Mucosa of descending colon (tissue), 3 donors: ENCODE results near the gene VAV3. TPM values are rescaled to one million over a fixed set of nuclear protein-coding genes. Genes with fewer than 3 reads are reported as not detected.

Experiments used
- ATAC-seq: fragments of 200-7000 bp; cut with Tn5 transposase; one replicate; pipeline ENCODE4 v1.9.1; 2020; ENCODE audit warnings: mild to moderate bottlenecking, moderate library complexity
- DNase-seq, 3 donors: peaks; one replicate each; pipeline ENCODE4 v3.0.0-alpha.2; 2020
- H3K36me3 ChIP-seq: fragments of 200-600 bp; one replicate; pipeline ENCODE4 v1.8.0; 2021; ENCODE audit warnings: low read depth, mild to moderate bottlenecking
- H3K4me1 ChIP-seq: fragments of 200-600 bp; one replicate; pipeline ENCODE4 v1.8.0; 2021; ENCODE audit warnings: low read depth, mild to moderate bottlenecking
- H3K4me3 ChIP-seq: fragments of 200-600 bp; one replicate; pipeline ENCODE4 v1.8.0; 2021; ENCODE audit warnings: mild to moderate bottlenecking
- H3K9me3 ChIP-seq: fragments of 200-600 bp; one replicate; pipeline ENCODE4 v1.8.0; 2021; ENCODE audit warnings: mild to moderate bottlenecking
- CTCF ChIP-seq: fragments of 200-600 bp; IDR thresholded peaks from one replicate; pipeline ENCODE4 v1.8.0; 2022; ENCODE audit warnings: antibody characterized with exemption, mild to moderate bottlenecking
- intact Hi-C, 2 donors: fragments of 100-400 bp; cut with DNase I in 1 of 2; cut with micrococcal nuclease in 1 of 2; formaldehyde crosslinking; loops; one replicate each; pipeline versions ENCODE4 v1.11.0 to v1.11.1; 2022; cut with DNase I, micrococcal nuclease
- total RNA-seq, 3 donors: library from RNA; stranded (reverse); fragmentation: NEBNext Ultra II Directional in 2 of 3; extraction: Animal tissue kit (Norgen Biotek cat#: 25700) in 2 of 3; gene quantifications; one replicate each; pipeline versions ENCODE4 v1.2.1 to v1.2.4, GENCODE V29; 2021 to 2023
- donor health status: DM: no; HTN: no; CAD: no; lungs with moderate emphysema.
- donor health status: DM: no; HTN: no; CAD: no.
- donor health status: DM: no; HTN: yes; CAD: no.

VAV3 gene
- total RNA-seq, 3 donors from 2014 or later: 41.3 to 142 (median 101) TPM

- no peaks in the 10 kb centered on the region for H3K9me3 ChIP-seq
- H3K36me3 ChIP-seq: no peaks in the 10 kb centered on the region
- intact Hi-C loops: no loop called here
- TF ChIP-seq CTCF: no peak
- no peak for DNase-seq
- H3K4me1 ChIP-seq: peaks cover 33% of the 10 kb centered on the region
- H3K4me3 ChIP-seq: no peak overlapping the region
- ATAC-seq: no peak
These were observed 294.5 kb downstream of the VAV3 start for GRCh38 chr1:107670397-107671040.

- H3K36me3 ChIP-seq: no peaks in the 10 kb centered on the region
- H3K9me3 ChIP-seq: no peaks in the 10 kb centered on the region
- TF ChIP-seq CTCF: no peak
- DNase-seq: peak in 2 of 3 donors; percentile 71 to 81
- no peak overlapping the region for H3K4me3 ChIP-seq
- H3K4me1 ChIP-seq: peaks cover 33% of the 10 kb centered on the region
- peak; percentile 56 for ATAC-seq
- intact Hi-C loops: no loop called here
These were observed 295.0 kb downstream of the VAV3 start for GRCh38 chr1:107669996-107670395.

- H3K9me3 ChIP-seq: no peaks in the 10 kb centered on the region
- intact Hi-C loops: no loop called here
- H3K36me3 ChIP-seq: no peaks in the 10 kb centered on the region
- H3K4me1 ChIP-seq: peaks cover 33% of the 10 kb centered on the region
- H3K4me3 ChIP-seq: no peak overlapping the region
- DNase-seq: no peak
- no peak for TF ChIP-seq CTCF
- peak; percentile 18 for ATAC-seq
These were observed 296.2 kb downstream of the VAV3 start for GRCh38 chr1:107668762-107669161.

- H3K4me1 ChIP-seq: peaks cover 30% of the 10 kb centered on the region
- TF ChIP-seq CTCF: no peak
- peak in 1 of 3 donors; percentile 58 for DNase-seq
- peak; percentile 62 for ATAC-seq
- intact Hi-C loops: no loop called here
- peaks cover 5% of the 10 kb centered on the region for H3K36me3 ChIP-seq
- no peak overlapping the region for H3K4me3 ChIP-seq
- H3K9me3 ChIP-seq: no peaks in the 10 kb centered on the region
These were observed 298.5 kb downstream of the VAV3 start for GRCh38 chr1:107666493-107666892.

GRCh38 chr1:107664982-107665925 is 299.7 kb downstream of the VAV3 start:
- ATAC-seq: peak; percentile 51
- TF ChIP-seq CTCF: no peak
- Histone ChIP-seq H3K4me3 (no peak overlapping the region), H3K4me1 (peaks cover 17% of the 10 kb centered on the region), H3K9me3 (no peaks in the 10 kb centered on the region), H3K36me3 (peaks cover 5% of the 10 kb centered on the region)
- intact Hi-C loops: no loop called here
- DNase-seq: peak in 1 of 3 donors; percentile 30
